GM12873 (cell line): Measurements from ENCODE around the gene RNF212B.

Experiments
- CTCF ChIP-seq: IDR thresholded peaks from 2 replicates; pipeline ENCODE4 v1.5.1; 2012; ENCODE audit warnings: low read depth, mild to moderate bottlenecking, moderate library complexity, low read length, control low read depth; ENCODE audit not compliant: insufficient read depth; ENCODE audit errors: missing control alignments

Gene RNF212B

GRCh38 chr14:23297096-23297495 lies 59.4 kb downstream of the RNF212B start:
- no peak for TF ChIP-seq CTCF

GRCh38 chr14:23297611-23298277 lies 60.0 kb downstream of the RNF212B start:
- no peak for TF ChIP-seq CTCF

- peak; percentile 46 for TF ChIP-seq CTCF
These were observed 61.6 kb downstream of the RNF212B start for GRCh38 chr14:23299211-23299957.

GRCh38 chr14:23299986-23300686 lies 62.4 kb downstream of the RNF212B start:
- no peak for TF ChIP-seq CTCF

GRCh38 chr14:23300687-23301223 lies 63.0 kb downstream of the RNF212B start:
- TF ChIP-seq CTCF, result no peak

GRCh38 chr14:23301288-23301968 lies 63.7 kb downstream of the RNF212B start:
- TF ChIP-seq CTCF, result peak; percentile 70
